Right cardiac atrium (tissue), 5 donors: ENCODE data around the gene CDC25C. TPM values are rescaled to one million over a fixed set of nuclear protein-coding genes. Genes with fewer than 3 reads are reported as not detected.

Experiments used
- ATAC-seq, 2 donors: fragments of 200-7000 bp; cut with Tn5 transposase; one replicate each; pipeline versions ENCODE4 v1.8.0 to v1.9.1; 2020; ENCODE audit warnings: moderate library complexity in 2 of 2, mild to moderate bottlenecking in 1 of 2
- DNase-seq, 3 donors: peaks; one replicate each; pipeline ENCODE4 v3.0.0-alpha.2; 2020
- H3K27ac ChIP-seq: one replicate; pipeline ENCODE4 v1.5.1; 2013; ENCODE audit warnings: mild to moderate bottlenecking, low read length, control low read depth, moderate library complexity
- H3K27me3 ChIP-seq: one replicate; pipeline ENCODE4 v1.6.1; 2013; ENCODE audit not compliant: control insufficient read depth, insufficient read depth
- H3K4me1 ChIP-seq: one replicate; pipeline ENCODE4 v1.6.1; 2013; ENCODE audit warnings: low read length; ENCODE audit not compliant: control insufficient read depth, insufficient read depth
- H3K4me3 ChIP-seq: one replicate; pipeline ENCODE4 v1.5.1; 2013; ENCODE audit warnings: low read length, control low read depth
- H3K9me3 ChIP-seq: one replicate; pipeline ENCODE4 v1.6.1; 2013; ENCODE audit warnings: low read length; ENCODE audit not compliant: control insufficient read depth
- WGBS: extraction: QIAGEN DNeasy Blood & Tissue Kit; methylation state at CpG from one replicate; pipeline ENCODE4 v1.1.7; 2013; 5-methylcytosine and 5-hydroxymethylcytosine counted together
- intact Hi-C, 4 donors: fragments of 100-400 bp; cut with DNase I; formaldehyde crosslinking; loops; one replicate each; pipeline versions ENCODE4 v1.11.0 to v1.14.0; 2022 to 2023
- polyA plus RNA-seq: library from polyadenylated mRNA; stranded (reverse); fragments of 200-250 nt; gene quantifications from one replicate; pipeline ENCODE4 v1.2.3, GENCODE V29; 2013
- total RNA-seq, 4 donors: library from RNA; stranded (reverse); fragmentation: NEBNext Ultra II Directional; extraction: Animal tissue kit (Norgen Biotek cat#: 25700); gene quantifications; one replicate each; pipeline ENCODE4 v1.2.1, GENCODE V29; 2021
- donor health status: healthy with polysubstance abuse.
- donor health status: DM: no; HTN: yes; CAD: no.
- donor health status: DM: no; HTN: no; CAD: no.
- donor health status: DM: no; HTN: yes; CAD: no; lungs with severe emphysema.
- donor health status: DM: yes; HTN: yes; CAD: no.

Gene CDC25C
- total and polyA plus RNA-seq, 5 donors, result 0.26 to 0.29 TPM; not detected in 3

DNA sequence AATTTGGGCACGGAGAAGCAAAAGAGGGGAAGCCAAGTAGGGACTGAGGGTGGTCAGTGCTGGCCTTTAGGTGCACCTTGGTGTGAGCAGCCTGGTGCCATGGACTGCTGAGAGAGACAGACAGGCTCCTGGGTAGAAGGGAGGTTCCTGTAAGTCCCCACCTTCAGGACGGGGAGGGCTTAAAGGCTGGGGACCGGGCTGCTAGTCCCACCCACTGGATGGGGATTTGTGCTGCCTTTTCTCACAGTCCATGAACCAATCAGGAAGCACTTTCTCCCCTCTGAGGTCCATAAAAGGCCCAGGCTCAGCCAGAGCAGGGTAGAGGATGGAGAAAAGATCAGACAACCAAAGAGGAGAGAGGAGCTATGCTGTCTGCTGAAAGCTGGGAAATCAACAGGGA, 15.2 kb downstream of the CDC25C start:
- Histone ChIP-seq H3K4me1 (no peaks in the 10 kb centered on the region), H3K27me3 (no peaks in the 10 kb centered on the region), H3K27ac (no peak overlapping the region), H3K9me3 (no peaks in the 10 kb centered on the region), H3K4me3 (no peak overlapping the region)
- WGBS, result 89% methylated on average over 3 of the region's 3 CpGs
- intact Hi-C loops, result no loop called here
- DNase-seq (no peak), ATAC-seq (no peak)

DNA sequence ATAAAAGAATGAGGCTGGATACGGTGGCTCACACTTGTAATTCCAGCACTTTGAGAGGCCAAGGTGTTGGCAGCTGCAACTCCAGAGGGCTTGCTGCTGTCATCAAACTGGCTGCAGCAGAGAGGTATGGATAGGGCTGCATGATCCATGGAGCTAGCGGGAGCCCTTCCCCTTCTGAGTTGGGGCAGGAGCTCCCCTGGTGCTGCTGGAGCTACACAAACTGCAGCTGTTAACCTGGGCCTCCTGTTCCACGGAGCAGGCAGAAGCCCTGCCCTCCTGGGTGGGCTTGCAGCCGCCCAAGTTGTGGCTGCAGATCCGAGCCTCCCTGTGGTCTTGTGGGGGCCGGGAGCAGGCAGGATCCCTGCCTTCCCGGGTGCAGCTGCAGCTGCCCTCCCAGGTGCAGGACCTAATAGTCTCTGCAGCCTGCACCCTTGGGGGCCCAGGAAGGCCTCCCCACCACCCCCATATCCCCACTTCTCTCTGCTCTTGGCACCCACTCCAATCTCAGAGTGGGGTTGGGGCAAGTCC, 15.8 kb downstream of the CDC25C start:
- WGBS, result 90% methylated on average over 7 of the region's 7 CpGs
- DNase-seq, result no peak

DNA sequence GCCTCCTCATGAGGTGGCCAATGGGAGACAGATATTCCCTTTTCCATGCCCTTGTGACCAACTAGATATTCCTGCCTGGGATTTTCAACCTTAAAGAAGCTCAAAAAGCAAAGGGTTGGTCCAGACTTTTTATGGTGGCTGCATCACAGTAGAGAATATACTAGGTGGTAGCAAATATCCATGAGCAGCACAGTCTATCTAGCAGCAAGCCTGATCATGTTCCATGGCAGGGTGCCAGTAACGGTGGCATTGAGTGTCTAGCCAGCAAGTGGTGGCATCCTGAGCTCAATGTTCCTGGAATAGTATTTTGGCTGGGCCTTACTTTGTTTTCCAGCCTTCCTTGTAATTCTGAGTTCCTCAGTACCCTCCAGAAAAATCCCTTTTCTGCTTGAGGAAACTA, 25.8 kb downstream of the CDC25C start:
- Histone ChIP-seq H3K9me3 (no peaks in the 10 kb centered on the region), H3K4me3 (no peak overlapping the region), H3K27me3 (no peaks in the 10 kb centered on the region), H3K4me1 (no peaks in the 10 kb centered on the region), H3K27ac (peak overlapping the region; percentile 64)
- ATAC-seq (peak; percentile 52 to 74), DNase-seq (peak; percentile 60 to 86 (median 78))
- intact Hi-C loops, result no loop called here
- 33% methylated on average over 1 of the region's 1 CpG for WGBS

More for the DNA sequence above, 15.8 kb downstream of the CDC25C start:
- Histone ChIP-seq H3K27me3 (no peaks in the 10 kb centered on the region), H3K4me1 (no peaks in the 10 kb centered on the region), H3K4me3 (no peak overlapping the region), H3K9me3 (no peaks in the 10 kb centered on the region), H3K27ac (no peak overlapping the region)
- intact Hi-C loops, result no loop called here
- no peak for ATAC-seq

DNA sequence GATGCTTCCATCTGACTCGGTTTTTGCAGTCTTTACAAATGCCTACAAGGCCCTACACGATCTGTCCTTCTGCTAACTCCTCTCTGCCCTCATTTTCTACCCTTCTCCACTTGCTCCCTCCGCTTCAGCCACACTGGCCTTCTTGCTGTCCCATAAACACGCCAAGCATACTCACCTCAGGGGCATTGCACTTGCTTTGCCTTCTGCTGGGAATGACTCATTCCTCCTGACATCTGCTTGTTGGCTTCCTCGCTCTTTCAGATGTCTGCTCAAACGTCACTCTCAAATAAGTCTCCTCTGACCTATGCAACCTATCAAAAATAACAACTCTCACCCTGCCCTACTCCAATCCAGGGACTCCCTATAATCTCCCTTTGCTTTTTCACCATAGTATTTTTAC, 28.2 kb downstream of the CDC25C start:
- 90% methylated on average over 6 of the region's 6 CpGs for WGBS
- H3K27ac ChIP-seq, result no peak overlapping the region
- no peaks in the 10 kb centered on the region for H3K4me1 ChIP-seq
- intact Hi-C loops, result no loop called here
- no peaks in the 10 kb centered on the region for H3K27me3 ChIP-seq
- no peak for DNase-seq
- no peaks in the 10 kb centered on the region for H3K9me3 ChIP-seq
- no peak overlapping the region for H3K4me3 ChIP-seq
- ATAC-seq, result no peak

DNA sequence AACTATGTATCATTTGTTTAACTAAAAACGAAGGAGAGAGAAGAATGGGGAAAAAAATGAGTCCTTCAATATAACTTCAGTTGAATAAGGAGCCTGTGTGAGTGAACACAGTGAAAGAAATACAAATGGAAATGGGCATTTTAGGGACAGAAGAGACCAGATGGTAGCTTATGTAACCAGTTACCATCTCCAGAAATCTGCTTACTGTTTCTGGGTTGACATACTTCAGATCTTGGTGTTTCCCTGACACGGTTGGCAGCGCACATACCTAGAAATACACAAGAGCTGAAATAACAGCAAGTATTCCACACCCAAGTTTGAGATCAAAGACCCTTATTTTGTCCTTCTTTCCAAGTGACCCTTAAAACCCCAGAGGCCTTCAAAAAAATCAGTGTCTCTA, 42.3 kb downstream of the CDC25C start:
- H3K27ac ChIP-seq, result no peak overlapping the region
- H3K4me3 ChIP-seq, result no peak overlapping the region
- ATAC-seq (no peak), DNase-seq (no peak)
- intact Hi-C loops, result no loop called here
- H3K9me3 ChIP-seq, result no peaks in the 10 kb centered on the region
- 90% methylated on average over 3 of the region's 3 CpGs for WGBS
- no peaks in the 10 kb centered on the region for H3K27me3 ChIP-seq
- no peaks in the 10 kb centered on the region for H3K4me1 ChIP-seq

DNA sequence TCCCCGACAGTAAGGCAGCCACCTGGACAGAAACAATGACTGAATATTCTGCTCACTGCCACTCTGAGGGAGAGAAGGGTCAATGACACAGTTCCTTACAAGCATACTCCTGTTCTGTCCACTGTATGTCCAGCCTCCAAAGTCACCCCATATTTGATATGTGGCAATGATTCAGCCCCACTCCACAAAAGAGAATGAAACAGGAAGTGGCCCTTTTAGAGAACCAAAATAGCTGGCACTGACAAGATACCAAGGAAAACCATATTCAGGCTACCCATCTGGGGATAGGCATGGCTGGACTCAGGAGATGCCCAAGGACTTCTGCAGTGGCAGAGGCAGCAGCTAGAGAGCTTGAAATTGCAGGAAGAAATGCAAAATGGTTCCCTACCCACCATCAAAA, 44.4 kb downstream of the CDC25C start:
- DNase-seq, result no peak
- no peaks in the 10 kb centered on the region for H3K4me1 ChIP-seq
- no peaks in the 10 kb centered on the region for H3K27me3 ChIP-seq
- WGBS, result 96% methylated on average over 1 of the region's 1 CpG
- intact Hi-C loops, result no loop called here
- H3K27ac ChIP-seq, result no peak overlapping the region
- no peak overlapping the region for H3K4me3 ChIP-seq
- H3K9me3 ChIP-seq, result no peaks in the 10 kb centered on the region
- ATAC-seq, result no peak

DNA sequence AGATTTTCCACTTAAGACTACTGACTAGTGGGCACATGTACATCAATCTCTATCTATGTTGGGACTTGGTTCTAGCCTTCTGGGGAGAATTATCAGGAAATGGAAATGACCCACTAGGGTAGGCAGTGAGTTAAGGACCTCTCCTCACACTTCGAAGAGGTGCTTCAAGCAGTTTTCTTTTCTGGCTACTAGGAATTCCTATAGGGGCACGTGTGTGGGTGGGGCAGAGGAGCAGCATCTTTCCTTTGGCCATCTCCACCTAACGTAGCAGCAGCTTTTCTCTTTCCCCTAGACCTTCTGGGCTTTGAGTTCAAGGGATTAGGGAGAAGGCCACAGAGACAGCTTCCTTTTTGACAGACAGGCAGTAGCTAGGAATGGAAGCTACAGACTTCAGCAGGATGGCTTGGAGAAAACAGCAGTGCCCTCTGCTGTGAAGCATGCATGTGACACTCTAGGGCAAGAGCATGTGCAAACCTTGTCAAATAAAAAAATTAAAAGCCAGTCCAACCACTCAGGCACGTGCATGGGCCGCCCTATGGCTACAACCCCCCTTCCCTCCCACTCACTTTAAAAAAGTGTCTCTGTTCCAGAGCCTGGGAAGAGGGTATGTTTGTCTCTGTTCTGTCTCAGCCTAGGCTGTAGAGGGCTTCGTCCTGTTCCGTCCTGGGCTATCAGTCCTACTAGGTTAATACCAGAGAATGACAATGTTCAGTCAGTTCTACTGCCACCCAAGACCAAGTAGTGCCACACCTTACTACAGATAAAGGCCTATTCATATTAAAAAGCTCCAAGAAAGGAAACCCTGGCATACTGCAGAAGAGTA, 48.5 kb downstream of the CDC25C start:
- DNase-seq, result peak; percentile 38 to 59 (median 59)
- H3K27ac ChIP-seq, result no peak overlapping the region
- WGBS, result 67% methylated on average over 7 of the region's 7 CpGs
- intact Hi-C loops, result loop anchor here in 3 of 4 donors (5.0 kb wide), 1 partner anchor 61 kb away; no protein-coding TSS in a partner anchor
- H3K4me3 ChIP-seq, result no peak overlapping the region
- H3K9me3 ChIP-seq, result no peaks in the 10 kb centered on the region
- no peaks in the 10 kb centered on the region for H3K4me1 ChIP-seq
- ATAC-seq, result peak; percentile 86 to 88
- H3K27me3 ChIP-seq, result no peaks in the 10 kb centered on the region

DNA sequence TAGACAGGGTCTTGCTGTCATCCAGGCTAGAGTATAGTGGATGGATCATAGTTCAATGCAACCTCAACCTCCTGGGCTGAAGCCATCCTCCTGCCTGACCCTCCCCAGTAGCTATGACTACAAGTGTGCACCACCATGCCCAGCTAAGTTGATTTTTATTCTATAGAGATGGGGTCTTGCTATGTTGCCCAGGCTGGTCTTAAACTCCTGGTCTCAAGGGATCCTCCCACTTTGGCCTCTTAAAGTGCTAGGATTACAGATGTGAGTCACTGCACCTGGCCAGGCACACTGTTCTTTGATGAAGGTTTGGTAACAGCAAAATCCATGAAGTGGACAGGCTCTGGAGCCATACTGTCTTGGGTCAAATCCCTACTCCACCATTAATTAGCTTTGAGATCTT, 50.7 kb downstream of the CDC25C start:
- Histone ChIP-seq H3K9me3 (no peaks in the 10 kb centered on the region), H3K4me3 (no peak overlapping the region), H3K27me3 (no peaks in the 10 kb centered on the region), H3K4me1 (no peaks in the 10 kb centered on the region), H3K27ac (no peak overlapping the region)
- ATAC-seq (no peak), DNase-seq (no peak)
- intact Hi-C loops, result loop anchor here in 3 of 4 donors (5.0 kb wide), 1 partner anchor 59 kb away; no protein-coding TSS in a partner anchor

DNA sequence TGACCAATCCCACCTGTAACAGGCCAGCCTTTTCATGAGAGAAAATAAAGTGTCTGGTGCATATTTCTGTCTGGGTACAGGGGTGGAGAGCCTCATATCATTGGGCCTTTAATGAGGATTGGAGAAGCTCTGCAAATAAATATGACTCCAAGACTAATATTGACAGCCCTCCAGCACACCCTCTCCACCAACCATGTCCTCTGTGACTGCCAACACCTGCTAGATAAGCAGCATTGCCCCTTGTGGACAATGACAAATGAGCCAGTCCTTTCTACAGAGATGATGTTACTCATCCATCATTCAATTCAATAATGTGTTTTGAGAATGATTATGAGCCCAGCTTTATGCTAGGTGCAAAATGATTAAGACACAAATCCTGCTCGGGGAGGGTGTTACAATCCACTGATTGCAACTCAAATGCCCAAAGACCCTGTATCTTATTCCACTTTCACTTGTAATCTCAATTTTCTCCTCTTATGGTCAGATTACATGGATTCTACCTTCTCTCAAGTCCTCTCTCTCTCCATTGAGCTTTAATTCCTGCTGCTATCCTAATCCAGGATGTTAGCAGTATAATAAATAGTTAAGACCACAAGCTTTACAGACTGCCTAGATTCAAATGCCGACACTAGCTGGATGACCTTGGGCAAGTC, 55.1 kb downstream of the CDC25C start:
- no peak overlapping the region for H3K27ac ChIP-seq
- ATAC-seq, result peak in 1 of 2 donors; percentile 31
- no peak overlapping the region for H3K4me3 ChIP-seq
- DNase-seq, result no peak
- 83% methylated on average over 2 of the region's 2 CpGs for WGBS
- no peaks in the 10 kb centered on the region for H3K9me3 ChIP-seq
- H3K27me3 ChIP-seq, result no peaks in the 10 kb centered on the region
- intact Hi-C loops, result loop anchor here in 1 of 4 donors (10.0 kb wide), 1 partner anchor 52 kb away; no protein-coding TSS in a partner anchor
- H3K4me1 ChIP-seq, result peaks cover 2% of the 10 kb centered on the region

DNA sequence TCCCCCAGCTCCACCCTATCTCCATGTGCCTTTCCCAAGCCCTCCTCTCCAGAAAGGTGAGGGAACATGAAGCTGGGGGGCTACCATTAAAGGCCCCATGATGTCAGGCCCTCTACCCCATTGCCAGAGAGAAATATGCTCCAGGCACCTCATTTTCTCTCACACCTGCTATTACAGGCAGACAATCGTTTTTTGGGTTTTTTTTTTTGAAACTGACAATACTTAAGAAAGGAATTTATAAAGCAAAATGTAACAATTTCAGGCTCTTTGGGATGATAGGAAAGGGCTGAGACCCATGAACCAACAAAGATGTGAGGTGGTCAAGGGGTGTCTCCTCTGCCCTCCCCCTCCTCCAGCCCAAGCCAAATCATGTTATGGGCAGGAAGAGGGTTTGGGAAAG, 55.7 kb downstream of the CDC25C start:
- H3K4me3 ChIP-seq, result no peak overlapping the region
- H3K27me3 ChIP-seq, result no peaks in the 10 kb centered on the region
- no peak overlapping the region for H3K27ac ChIP-seq
- 51% methylated on average over 1 of the region's 1 CpG for WGBS
- intact Hi-C loops, result loop anchor here in 1 of 4 donors (10.0 kb wide), 1 partner anchor 51 kb away; no protein-coding TSS in a partner anchor
- ATAC-seq (no peak), DNase-seq (no peak)
- no peaks in the 10 kb centered on the region for H3K9me3 ChIP-seq
- peaks cover 2% of the 10 kb centered on the region for H3K4me1 ChIP-seq

DNA sequence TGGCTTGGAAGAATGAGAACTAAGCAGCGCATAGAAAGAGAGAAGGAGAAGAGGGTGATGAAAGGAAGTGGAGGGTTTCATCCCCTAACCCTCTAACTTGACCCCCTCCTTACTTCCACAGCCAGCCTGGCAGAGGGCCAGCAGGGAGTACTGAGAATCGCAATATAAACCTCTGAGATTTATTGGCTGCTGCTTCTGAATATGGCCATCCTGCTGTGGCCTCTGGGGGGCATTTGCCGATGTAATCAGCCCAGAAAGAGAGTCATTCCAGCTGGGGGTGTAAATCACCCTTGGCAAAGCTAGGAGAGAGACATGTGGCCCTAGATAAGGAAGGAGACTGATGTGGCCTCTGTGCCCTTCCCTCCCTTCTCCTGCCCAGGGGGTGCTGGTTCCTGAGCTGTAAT, 56.2 kb downstream of the CDC25C start:
- intact Hi-C loops, result loop anchor here in 1 of 4 donors (10.0 kb wide), 1 partner anchor 51 kb away; no protein-coding TSS in a partner anchor

More for the DNA sequence above, 56.2 kb downstream of the CDC25C start:
- Histone ChIP-seq H3K4me1 (peaks cover 2% of the 10 kb centered on the region), H3K9me3 (no peaks in the 10 kb centered on the region), H3K27ac (no peak overlapping the region), H3K4me3 (no peak overlapping the region), H3K27me3 (no peaks in the 10 kb centered on the region)
- DNase-seq (no peak), ATAC-seq (no peak)
- 37% methylated on average over 3 of the region's 3 CpGs for WGBS
